MM.1S (cell line): ENCODE results near the gene WDR70.

ENCODE experiments used
- CTCF ChIP-seq: fragments of 300-600 bp; sonication (generic); IDR thresholded peaks from 2 replicates; pipeline ENCODE4 v1.5.1; 2016; ENCODE audit warnings: antibody characterized with exemption, low read length, mixed read lengths
- EZH2 ChIP-seq: fragments of 300-600 bp; sonication (generic); optimal IDR thresholded peaks from 2 replicates; pipeline ENCODE3; 2017; ENCODE audit warnings: low read depth, mild to moderate bottlenecking, antibody characterized with exemption, low read length, mixed read lengths

GRCh38 chr5:37506241-37506640 lies 127.1 kb downstream of the WDR70 start:
- no peak for TF ChIP-seq CTCF
- TF ChIP-seq EZH2, result no peak
